Neural progenitor cell (in vitro differentiated cells): ENCODE data around the gene HYLS1. TPM values are rescaled to one million over a fixed set of nuclear protein-coding genes. Genes with fewer than 3 reads are reported as not detected.

Experiments
- DNase-seq: peaks from one replicate; pipeline ENCODE4 v3.0.0-alpha.2; 2016; ENCODE audit warnings: low spot score
- H2AFZ ChIP-seq: fragments of 200-600 bp; sonication (generic); replicated peaks from 2 replicates; pipeline ENCODE4 v1.6.1; 2016; ENCODE audit warnings: antibody characterized with exemption
- H3F3A ChIP-seq: fragments of 200-600 bp; sonication (generic); 2 replicates; pipeline ENCODE4 v1.6.1; 2016; ENCODE audit warnings: antibody characterized with exemption, low read depth
- H3K27ac ChIP-seq: fragments of 200-600 bp; sonication (generic); 2 replicates; pipeline ENCODE4 v1.5.1; 2016; ENCODE audit warnings: mild to moderate bottlenecking
- H3K27me3 ChIP-seq: fragments of 200-600 bp; sonication (generic); 2 replicates; pipeline ENCODE4 v1.6.1; 2016; ENCODE audit warnings: mild to moderate bottlenecking, moderate library complexity
- H3K36me3 ChIP-seq: fragments of 200-600 bp; sonication (generic); 2 replicates; pipeline ENCODE4 v1.5.1; 2016
- H3K4me1 ChIP-seq: fragments of 200-600 bp; sonication (generic); 2 replicates; pipeline ENCODE4 v1.6.1; 2016; ENCODE audit warnings: mixed run types
- H3K4me2 ChIP-seq: fragments of 200-600 bp; sonication (generic); 2 replicates; pipeline ENCODE4 v1.6.1; 2016
- H3K4me3 ChIP-seq: fragments of 200-600 bp; sonication (generic); 2 replicates; pipeline ENCODE4 v1.5.1; 2016
- H3K79me2 ChIP-seq: fragments of 200-600 bp; sonication (generic); 2 replicates; pipeline ENCODE4 v1.6.1; 2016; ENCODE audit warnings: low read depth
- H3K9ac ChIP-seq: fragments of 200-600 bp; sonication (generic); 2 replicates; pipeline ENCODE4 v1.6.1; 2016
- H3K9me3 ChIP-seq: fragments of 200-600 bp; sonication (generic); 2 replicates; pipeline ENCODE4 v1.5.1; 2016; ENCODE audit warnings: low read depth
- H4K20me1 ChIP-seq: fragments of 200-600 bp; sonication (generic); 2 replicates; pipeline ENCODE4 v1.6.1; 2016; ENCODE audit warnings: low read depth
- H3K27ac Mint-ChIP-seq: 3 replicates; pipeline ENCODE4 v1.8.0; 2021; ENCODE audit warnings: mixed read lengths
- H3K27me3 Mint-ChIP-seq: 2 replicates; pipeline ENCODE4 v1.8.0; 2022; ENCODE audit warnings: low read depth, mild to moderate bottlenecking, inconsistent platforms, moderate library complexity, mixed read lengths; ENCODE audit not compliant: insufficient read depth
- H3K36me3 Mint-ChIP-seq: 3 replicates; pipeline ENCODE4 v1.8.0; 2021; ENCODE audit warnings: mixed read lengths
- H3K4me1 Mint-ChIP-seq: 3 replicates; pipeline ENCODE4 v1.8.0; 2021; ENCODE audit warnings: mixed read lengths
- H3K4me3 Mint-ChIP-seq: 3 replicates; pipeline ENCODE4 v1.8.0; 2021; ENCODE audit warnings: mild to moderate bottlenecking, moderate library complexity, mixed read lengths
- H3K9me3 Mint-ChIP-seq: 3 replicates; pipeline ENCODE4 v1.8.0; 2020; ENCODE audit warnings: mixed read lengths
- EZH2 ChIP-seq: fragments of 200-600 bp; sonication (generic); IDR thresholded peaks from 2 replicates; pipeline ENCODE4 v1.6.1; 2017; ENCODE audit warnings: antibody characterized with exemption, mild to moderate bottlenecking, moderate library complexity
- EZH2phosphoT487 ChIP-seq: fragments of 200-600 bp; sonication (generic); IDR thresholded peaks from 2 replicates; pipeline ENCODE4 v1.6.1; 2017; ENCODE audit warnings: antibody characterized with exemption
- total RNA-seq: library from RNA; depleted of rRNA; stranded (reverse); fragments of >200 nt; gene quantifications from 2 replicates; pipeline ENCODE4 v1.2.3, GENCODE V29; 2015; ENCODE audit warnings: low replicate concordance
- TF ChIP-seq, protein P1 (sequence below): fragments of 200-600 bp; sonication (generic); IDR thresholded peaks from 2 replicates; pipeline ENCODE4 v1.5.1; 2017; ENCODE audit warnings: antibody characterized with exemption, mild to moderate bottlenecking

The HYLS1 gene
- total RNA-seq, 1 donor from 2014 or later = 8.9 TPM

- no peaks in the 10 kb centered on the region for H4K20me1 ChIP-seq
- peaks cover 8% of the 10 kb centered on the region for H3K4me1 ChIP-seq
- no peaks in the 10 kb centered on the region for H3K9me3 ChIP-seq
- TF ChIP-seq EZH2phosphoT487 (no peak), EZH2 (no peak)
- TF ChIP-seq, protein P1, sequence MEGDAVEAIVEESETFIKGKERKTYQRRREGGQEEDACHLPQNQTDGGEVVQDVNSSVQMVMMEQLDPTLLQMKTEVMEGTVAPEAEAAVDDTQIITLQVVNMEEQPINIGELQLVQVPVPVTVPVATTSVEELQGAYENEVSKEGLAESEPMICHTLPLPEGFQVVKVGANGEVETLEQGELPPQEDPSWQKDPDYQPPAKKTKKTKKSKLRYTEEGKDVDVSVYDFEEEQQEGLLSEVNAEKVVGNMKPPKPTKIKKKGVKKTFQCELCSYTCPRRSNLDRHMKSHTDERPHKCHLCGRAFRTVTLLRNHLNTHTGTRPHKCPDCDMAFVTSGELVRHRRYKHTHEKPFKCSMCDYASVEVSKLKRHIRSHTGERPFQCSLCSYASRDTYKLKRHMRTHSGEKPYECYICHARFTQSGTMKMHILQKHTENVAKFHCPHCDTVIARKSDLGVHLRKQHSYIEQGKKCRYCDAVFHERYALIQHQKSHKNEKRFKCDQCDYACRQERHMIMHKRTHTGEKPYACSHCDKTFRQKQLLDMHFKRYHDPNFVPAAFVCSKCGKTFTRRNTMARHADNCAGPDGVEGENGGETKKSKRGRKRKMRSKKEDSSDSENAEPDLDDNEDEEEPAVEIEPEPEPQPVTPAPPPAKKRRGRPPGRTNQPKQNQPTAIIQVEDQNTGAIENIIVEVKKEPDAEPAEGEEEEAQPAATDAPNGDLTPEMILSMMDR = no peak
- H3K27me3 Mint-ChIP-seq = peaks cover 13% of the 10 kb centered on the region
- H3K79me2 ChIP-seq = no peaks in the 10 kb centered on the region
- H3K4me3 ChIP-seq = no peak overlapping the region
- peaks cover 5% of the 10 kb centered on the region for H3F3A ChIP-seq
- no peaks in the 10 kb centered on the region for H3K36me3 ChIP-seq
- no peak overlapping the region for H3K9ac ChIP-seq
- DNase-seq = no peak
- H3K9me3 Mint-ChIP-seq = peaks cover 3% of the 10 kb centered on the region
- peaks cover 3% of the 10 kb centered on the region for H3K36me3 Mint-ChIP-seq
- H3K27ac ChIP-seq = no peak overlapping the region
- no peaks in the 10 kb centered on the region for H3K27me3 ChIP-seq
- H3K4me2 ChIP-seq = no peak overlapping the region
- H2AFZ ChIP-seq = peak overlapping the region; percentile 79
- peak overlapping the region; percentile 95 for H3K27ac Mint-ChIP-seq
- H3K4me3 Mint-ChIP-seq = peak overlapping the region; percentile 16
- peaks cover 46% of the 10 kb centered on the region for H3K4me1 Mint-ChIP-seq
These were observed 51.6 kb downstream of the HYLS1 start for GRCh38 chr11:125939081-125939521.

DNA sequence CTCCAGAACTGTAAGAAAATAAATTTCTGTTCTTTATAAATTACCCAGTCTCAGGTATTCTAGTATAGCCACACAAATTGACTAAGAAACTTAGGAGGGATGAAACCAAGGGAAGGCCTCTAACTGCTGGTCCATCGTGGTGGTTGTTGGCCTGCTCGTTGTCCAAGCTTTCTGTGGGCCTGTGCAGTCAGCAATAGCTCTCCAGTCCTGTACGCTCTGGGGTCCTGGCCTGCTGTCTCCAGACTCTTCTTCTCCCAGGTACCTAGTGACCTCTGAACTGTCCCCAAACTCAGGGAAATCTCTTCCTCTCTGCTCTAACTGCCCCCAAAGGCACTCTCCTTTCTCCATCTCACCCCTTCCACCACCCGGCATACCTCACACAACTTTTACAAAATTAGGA lies 52.7 kb downstream of the HYLS1 start:
- Mint-ChIP-seq H3K9me3 (peaks cover 3% of the 10 kb centered on the region), H3K27ac (peak overlapping the region; percentile 74), H3K4me3 (no peak overlapping the region), H3K27me3 (peaks cover 12% of the 10 kb centered on the region), H3K36me3 (peaks cover 3% of the 10 kb centered on the region), H3K4me1 (peaks cover 48% of the 10 kb centered on the region)
- no peak overlapping the region for H3K4me3 ChIP-seq
- no peaks in the 10 kb centered on the region for H4K20me1 ChIP-seq
- no peak overlapping the region for H2AFZ ChIP-seq
- no peak overlapping the region for H3K4me2 ChIP-seq
- no peak for TF ChIP-seq EZH2
- no peak overlapping the region for H3K9ac ChIP-seq
- H3K36me3 ChIP-seq = no peaks in the 10 kb centered on the region
- no peaks in the 10 kb centered on the region for H3K27me3 ChIP-seq
- no peaks in the 10 kb centered on the region for H3K9me3 ChIP-seq
- no peak overlapping the region for H3K27ac ChIP-seq
- peaks cover 8% of the 10 kb centered on the region for H3K4me1 ChIP-seq
- DNase-seq = no peak
- H3F3A ChIP-seq = peaks cover 5% of the 10 kb centered on the region
- no peaks in the 10 kb centered on the region for H3K79me2 ChIP-seq

DNA sequence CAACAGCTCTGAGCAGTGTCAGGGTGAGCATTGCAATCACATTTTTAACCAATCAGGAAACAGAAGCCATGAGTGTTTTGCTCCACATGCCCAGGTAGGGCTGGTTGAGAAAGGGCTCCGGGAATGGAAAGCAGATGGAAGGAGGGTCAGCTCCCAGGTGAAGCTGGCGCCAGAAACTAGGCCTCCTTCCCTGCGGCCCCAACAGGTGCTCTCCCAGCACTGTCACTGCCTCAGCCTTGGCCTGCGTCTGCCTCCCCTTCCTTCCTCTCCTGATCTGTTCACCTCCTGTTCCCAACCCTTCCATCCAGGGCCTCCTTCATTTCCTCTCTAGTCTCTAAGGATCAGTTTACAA lies 53.8 kb downstream of the HYLS1 start:
- H3K9ac ChIP-seq = no peak overlapping the region
- no peak for DNase-seq
- H3K4me2 ChIP-seq = no peak overlapping the region
- no peaks in the 10 kb centered on the region for H4K20me1 ChIP-seq
- H3K9me3 ChIP-seq = no peaks in the 10 kb centered on the region
- H3K79me2 ChIP-seq = no peaks in the 10 kb centered on the region
- H2AFZ ChIP-seq = peak overlapping the region; percentile 90
- H3K36me3 ChIP-seq = no peaks in the 10 kb centered on the region
- no peak overlapping the region for H3K4me3 ChIP-seq
- Mint-ChIP-seq H3K27me3 (peaks cover 12% of the 10 kb centered on the region), H3K4me1 (peaks cover 49% of the 10 kb centered on the region), H3K4me3 (no peak overlapping the region), H3K9me3 (peaks cover 3% of the 10 kb centered on the region), H3K36me3 (peaks cover 3% of the 10 kb centered on the region), H3K27ac (peak overlapping the region; percentile 80)
- TF ChIP-seq EZH2 (no peak), EZH2phosphoT487 (no peak)
- TF ChIP-seq, protein P1 = no peak
- peaks cover 8% of the 10 kb centered on the region for H3K4me1 ChIP-seq
- H3F3A ChIP-seq = peaks cover 5% of the 10 kb centered on the region
- no peaks in the 10 kb centered on the region for H3K27me3 ChIP-seq
- no peak overlapping the region for H3K27ac ChIP-seq

GRCh38 chr11:125941619-125942611 lies 54.4 kb downstream of the HYLS1 start:
- TF ChIP-seq, protein P1 = peak; percentile 95
- TF ChIP-seq EZH2 (no peak), EZH2phosphoT487 (no peak)
- Histone ChIP-seq H3K4me3 (no peak overlapping the region), H3K79me2 (no peaks in the 10 kb centered on the region), H3K36me3 (no peaks in the 10 kb centered on the region), H2AFZ (peak overlapping the region; percentile 90), H3K9ac (no peak overlapping the region), H3K4me2 (peak overlapping the region; percentile 23), H3K4me1 (peaks cover 8% of the 10 kb centered on the region), H3K9me3 (no peaks in the 10 kb centered on the region), H3K27ac (no peak overlapping the region), H3K27me3 (no peaks in the 10 kb centered on the region), H3F3A (peaks cover 5% of the 10 kb centered on the region), H4K20me1 (no peaks in the 10 kb centered on the region)
- Mint-ChIP-seq H3K9me3 (peaks cover 3% of the 10 kb centered on the region), H3K4me3 (no peak overlapping the region), H3K36me3 (peaks cover 3% of the 10 kb centered on the region), H3K27me3 (peaks cover 12% of the 10 kb centered on the region), H3K27ac (peak overlapping the region; percentile 80), H3K4me1 (peaks cover 49% of the 10 kb centered on the region)
- peak; percentile 80 for DNase-seq
